Astrocyte (in vitro differentiated cells and primary cell): ENCODE results near the gene EXOC4. TPM values are rescaled to one million over a fixed set of nuclear protein-coding genes. Genes with fewer than 3 reads are reported as not detected.
A peak's percentile ranks its signal among the peaks of the same experiment; 100 is the strongest.
"Not testable (repeated sequence)": the region's sequence is repeated elsewhere in the genome, so short reads cannot be mapped to it uniquely, and the experiment has no call there.

Experiments
- DNase-seq: peaks from one replicate; pipeline ENCODE4 v3.0.0-alpha.2; 2010; ENCODE audit warnings: low read depth
- FAIRE-seq: peaks from 2 replicates; lab custom pipeline; 2011; peaks lifted over from hg19 to GRCh38; lab: Jason Lieb, UNC
- H2AFZ ChIP-seq: 2 replicates; pipeline ENCODE4 v1.6.0; 2012; ENCODE audit warnings: low read depth, low read length, inconsistent platforms
- H3K27ac ChIP-seq: 2 replicates; pipeline ENCODE4 v1.5.1; 2011; ENCODE audit warnings: low read depth, low read length, inconsistent platforms
- H3K27me3 ChIP-seq: 2 replicates; pipeline ENCODE4 v1.6.0; 2011; ENCODE audit warnings: low read length, inconsistent platforms; ENCODE audit not compliant: insufficient read depth
- H3K36me3 ChIP-seq: 2 replicates; pipeline ENCODE4 v1.5.1; 2011; ENCODE audit warnings: low read length, inconsistent platforms; ENCODE audit not compliant: insufficient read depth
- H3K4me1 ChIP-seq: 2 replicates; pipeline ENCODE4 v1.5.1; 2011; ENCODE audit warnings: low read length, inconsistent platforms; ENCODE audit not compliant: insufficient read depth
- H3K4me2 ChIP-seq: 2 replicates; pipeline ENCODE4 v1.6.0; 2012; ENCODE audit warnings: low read length, inconsistent platforms
- H3K4me3 ChIP-seq: 2 replicates; pipeline ENCODE4 v1.5.1; 2011; ENCODE audit warnings: low read depth, mild to moderate bottlenecking, low read length, inconsistent platforms; ENCODE audit not compliant: insufficient read depth
- H3K79me2 ChIP-seq: 2 replicates; pipeline ENCODE4 v1.6.0; 2012; ENCODE audit warnings: mild to moderate bottlenecking, low read length, inconsistent platforms; ENCODE audit not compliant: insufficient read depth
- H3K9ac ChIP-seq: 2 replicates; pipeline ENCODE4 v1.6.0; 2012; ENCODE audit warnings: mild to moderate bottlenecking, low read length, inconsistent platforms
- H3K9me3 ChIP-seq: 2 replicates; pipeline ENCODE4 v1.5.1; 2012; ENCODE audit warnings: low read depth, mild to moderate bottlenecking, low read length, inconsistent platforms; ENCODE audit not compliant: insufficient read depth
- H4K20me1 ChIP-seq: 2 replicates; pipeline ENCODE4 v1.6.0; 2012; ENCODE audit warnings: low read length, inconsistent platforms; ENCODE audit not compliant: insufficient read depth
- H3K27ac Mint-ChIP-seq: one replicate; pipeline ENCODE4 v1.8.0; 2021; ENCODE audit warnings: mild to moderate bottlenecking, mixed read lengths; ENCODE audit not compliant: unreplicated experiment
- H3K27me3 Mint-ChIP-seq: one replicate; pipeline ENCODE4 v1.8.0; 2021; ENCODE audit warnings: low read depth, mixed read lengths; ENCODE audit not compliant: unreplicated experiment
- H3K36me3 Mint-ChIP-seq: one replicate; pipeline ENCODE4 v1.8.0; 2021; ENCODE audit warnings: low read depth, mixed read lengths; ENCODE audit not compliant: unreplicated experiment
- H3K4me1 Mint-ChIP-seq: one replicate; pipeline ENCODE4 v1.8.0; 2021; ENCODE audit warnings: low read depth, mixed read lengths; ENCODE audit not compliant: unreplicated experiment
- H3K4me3 Mint-ChIP-seq: one replicate; pipeline ENCODE4 v1.8.0; 2021; ENCODE audit warnings: mild to moderate bottlenecking, moderate library complexity, mixed read lengths; ENCODE audit not compliant: unreplicated experiment
- H3K9me3 Mint-ChIP-seq: one replicate; pipeline ENCODE4 v1.8.0; 2021; ENCODE audit warnings: mild to moderate bottlenecking, mixed read lengths; ENCODE audit not compliant: unreplicated experiment
- CTCF ChIP-seq: IDR thresholded peaks from 2 replicates; pipeline ENCODE4 v1.5.1; 2011; ENCODE audit warnings: low read depth, mild to moderate bottlenecking, inconsistent platforms, low read length, moderate library complexity; ENCODE audit not compliant: insufficient read depth
- EZH2 ChIP-seq: IDR thresholded peaks from 2 replicates; pipeline ENCODE4 v1.6.1; 2012; ENCODE audit warnings: mild to moderate bottlenecking, low read length, inconsistent platforms; ENCODE audit not compliant: insufficient read depth
- total RNA-seq: library from RNA; stranded (reverse); gene quantifications from 2 replicates; pipeline ENCODE4 v1.2.1, GENCODE V29; 2021

Gene EXOC4
- total RNA-seq, 1 donor from 2014 or later: 57.5 TPM

- Histone ChIP-seq H3K79me2 (no peaks in the 10 kb centered on the region), H3K36me3 (no peaks in the 10 kb centered on the region), H2AFZ (no peak overlapping the region), H3K9ac (no peak overlapping the region), H3K9me3 (no peaks in the 10 kb centered on the region), H3K4me1 (no peaks in the 10 kb centered on the region), H3K4me2 (no peak overlapping the region), H4K20me1 (no peaks in the 10 kb centered on the region), H3K27ac (no peak overlapping the region), H3K4me3 (no peak overlapping the region), H3K27me3 (no peaks in the 10 kb centered on the region)
- no peak for FAIRE-seq
- no peaks in the 10 kb centered on the region for H3K9me3 Mint-ChIP-seq
- TF ChIP-seq EZH2 (no peak), CTCF (no peak)
- no peak overlapping the region for H3K27ac Mint-ChIP-seq
- no peaks in the 10 kb centered on the region for H3K36me3 Mint-ChIP-seq
- H3K27me3 Mint-ChIP-seq: no peaks in the 10 kb centered on the region
- H3K4me3 Mint-ChIP-seq: no peak overlapping the region
- H3K4me1 Mint-ChIP-seq: peaks cover 3% of the 10 kb centered on the region
- peak; percentile 1 for DNase-seq
Measured at GRCh38 chr7:133887459-133887858, 634.6 kb downstream of the EXOC4 start.

- no peak for TF ChIP-seq EZH2
- TF ChIP-seq CTCF: no peak
- Histone ChIP-seq H4K20me1 (no peaks in the 10 kb centered on the region), H3K9ac (no peak overlapping the region), H3K27me3 (no peaks in the 10 kb centered on the region), H3K4me1 (no peaks in the 10 kb centered on the region), H3K36me3 (no peaks in the 10 kb centered on the region), H2AFZ (no peak overlapping the region), H3K9me3 (no peaks in the 10 kb centered on the region), H3K27ac (no peak overlapping the region), H3K4me3 (no peak overlapping the region), H3K4me2 (no peak overlapping the region), H3K79me2 (no peaks in the 10 kb centered on the region)
- H3K9me3 Mint-ChIP-seq: no peaks in the 10 kb centered on the region
- no peaks in the 10 kb centered on the region for H3K36me3 Mint-ChIP-seq
- no peak overlapping the region for H3K27ac Mint-ChIP-seq
- FAIRE-seq: no peak
- no peaks in the 10 kb centered on the region for H3K27me3 Mint-ChIP-seq
- no peak overlapping the region for H3K4me3 Mint-ChIP-seq
- DNase-seq: no peak
- H3K4me1 Mint-ChIP-seq: peaks cover 3% of the 10 kb centered on the region
Measured at GRCh38 chr7:133888061-133888930, 635.4 kb downstream of the EXOC4 start.

GRCh38 chr7:133904776-133905175 is 651.9 kb downstream of the EXOC4 start:
- Histone ChIP-seq H4K20me1 (no peaks in the 10 kb centered on the region), H3K9ac (no peak overlapping the region), H3K27ac (no peak overlapping the region), H3K9me3 (no peaks in the 10 kb centered on the region), H3K27me3 (no peaks in the 10 kb centered on the region), H3K4me1 (no peaks in the 10 kb centered on the region), H3K36me3 (no peaks in the 10 kb centered on the region), H3K79me2 (no peaks in the 10 kb centered on the region), H3K4me3 (no peak overlapping the region), H2AFZ (no peak overlapping the region), H3K4me2 (no peak overlapping the region)
- TF ChIP-seq EZH2: no peak
- no peak for TF ChIP-seq CTCF
- Mint-ChIP-seq H3K36me3 (peaks cover 6% of the 10 kb centered on the region), H3K27me3 (no peaks in the 10 kb centered on the region), H3K27ac (no peak overlapping the region), H3K4me3 (no peak overlapping the region), H3K9me3 (peaks cover 2% of the 10 kb centered on the region), H3K4me1 (no peaks in the 10 kb centered on the region)
- FAIRE-seq (no peak), DNase-seq (no peak)

- not testable (repeated sequence) for H3K27me3 ChIP-seq, H3K36me3 ChIP-seq, DNase-seq, H3K4me2 ChIP-seq, H3K27me3 Mint-ChIP-seq, H3K4me3 Mint-ChIP-seq, H3K9me3 ChIP-seq, H3K9me3 Mint-ChIP-seq, H3K4me1 ChIP-seq, H3K4me1 Mint-ChIP-seq, FAIRE-seq, H3K79me2 ChIP-seq, H3K27ac ChIP-seq, H2AFZ ChIP-seq, H3K4me3 ChIP-seq, H4K20me1 ChIP-seq, H3K9ac ChIP-seq, H3K27ac Mint-ChIP-seq
- H3K36me3 Mint-ChIP-seq: peaks cover 11% of the 10 kb centered on the region
Measured at GRCh38 chr7:133906553-133906952, 653.7 kb downstream of the EXOC4 start.
